ENCODE data around the gene BTBD18. TPM values are rescaled to one million over a fixed set of nuclear protein-coding genes. Genes with fewer than 3 reads are reported as not detected.

Gene BTBD18
- total RNA-seq: not detected in 2 replicates

DNA sequence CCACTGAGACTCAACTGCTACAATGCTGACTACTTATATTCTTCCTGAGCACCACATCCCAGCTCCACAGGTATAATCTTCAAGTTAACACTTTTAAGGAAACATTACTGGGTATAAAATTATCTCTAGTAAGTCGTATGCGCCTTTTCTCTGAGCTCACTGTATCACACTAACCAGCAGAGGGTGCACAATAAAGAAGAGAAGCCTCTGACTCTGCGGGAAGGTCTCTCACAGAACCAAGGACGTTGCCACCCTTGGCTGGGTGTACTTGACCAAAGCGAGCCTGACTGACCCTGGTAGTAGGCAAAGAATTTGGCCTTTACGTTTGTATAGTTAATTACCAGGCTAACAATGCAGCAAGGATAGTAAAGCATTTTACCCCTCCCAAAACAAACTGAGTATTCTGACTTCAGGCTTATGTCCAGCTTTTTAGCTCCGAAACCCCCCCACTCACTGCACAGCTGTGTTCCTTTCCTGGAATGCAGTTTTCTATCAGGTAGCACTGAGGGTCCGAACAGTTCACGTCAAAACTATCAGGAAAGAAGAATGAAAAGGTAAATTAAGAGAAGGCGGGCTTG, at the start of gene BTBD18:
TSS of gene BTBD18 (minus strand) at position 144 of the 578 bp plus-strand sequence. CDS start 631 bp downstream, outside the sequence.
- Mint-ChIP-seq H3K9me3 (no peaks in the 10 kb centered on the region), H3K4me1 (peaks cover 18% of the 10 kb centered on the region), H3K27me3 (no peaks in the 10 kb centered on the region), H3K27ac (no peak within 1 kb of the TSS), H3K4me3 (no peak within 1 kb of the TSS), H3K36me3 (ENCODE audit: low read depth) (peaks cover 15% of the 10 kb centered on the region)
- peak; percentile 66 for DNase-seq
- intact Hi-C loops (cut with micrococcal nuclease): loop anchor here (1.0 kb wide), 1 partner anchor 49 kb away; no protein-coding TSS in a partner anchor

GRCh38 chr11:57801183-57801485, 49.5 kb upstream of the BTBD18 start:
- H3K4me1 Mint-ChIP-seq: peaks cover 27% of the 10 kb centered on the region
- DNase-seq: no peak
- peaks cover 26% of the 10 kb centered on the region for H3K36me3 Mint-ChIP-seq (ENCODE audit: low read depth)
- H3K9me3 Mint-ChIP-seq: no peaks in the 10 kb centered on the region
- intact Hi-C loops (cut with micrococcal nuclease): loop anchor here (2.0 kb wide), 3 partner anchors 60 to 724 kb away; partner anchors contain the start of genes MED19, SELENOH and TMX2
- no peaks in the 10 kb centered on the region for H3K27me3 Mint-ChIP-seq
- no peak overlapping the region for H3K4me3 Mint-ChIP-seq
- H3K27ac Mint-ChIP-seq: no peak overlapping the region

- peak; percentile 80 for DNase-seq
- intact Hi-C loops (cut with micrococcal nuclease): loop anchor here (1.0 to 2.0 kb wide), 5 partner anchors 49 to 724 kb away; partner anchors contain the start of genes BTBD18, MED19, SELENOH and TMX2
- Mint-ChIP-seq H3K4me1 (peaks cover 28% of the 10 kb centered on the region), H3K36me3 (ENCODE audit: low read depth) (peaks cover 27% of the 10 kb centered on the region), H3K4me3 (peak overlapping the region; percentile 32), H3K9me3 (no peaks in the 10 kb centered on the region), H3K27ac (peak overlapping the region; percentile 23), H3K27me3 (no peaks in the 10 kb centered on the region)
Observed at GRCh38 chr11:57800444-57801182, 49.0 kb upstream of the BTBD18 start.

- H3K9me3 Mint-ChIP-seq: no peaks in the 10 kb centered on the region
- H3K4me1 Mint-ChIP-seq: peaks cover 35% of the 10 kb centered on the region
- H3K27me3 Mint-ChIP-seq: no peaks in the 10 kb centered on the region
- H3K4me3 Mint-ChIP-seq: no peak overlapping the region
- H3K36me3 Mint-ChIP-seq (ENCODE audit: low read depth): peaks cover 22% of the 10 kb centered on the region
- H3K27ac Mint-ChIP-seq: peak overlapping the region; percentile 47
- no peak for DNase-seq
- intact Hi-C loops (cut with micrococcal nuclease): no loop called here
Observed at GRCh38 chr11:57798905-57799559, 47.4 kb upstream of the BTBD18 start.

DNA sequence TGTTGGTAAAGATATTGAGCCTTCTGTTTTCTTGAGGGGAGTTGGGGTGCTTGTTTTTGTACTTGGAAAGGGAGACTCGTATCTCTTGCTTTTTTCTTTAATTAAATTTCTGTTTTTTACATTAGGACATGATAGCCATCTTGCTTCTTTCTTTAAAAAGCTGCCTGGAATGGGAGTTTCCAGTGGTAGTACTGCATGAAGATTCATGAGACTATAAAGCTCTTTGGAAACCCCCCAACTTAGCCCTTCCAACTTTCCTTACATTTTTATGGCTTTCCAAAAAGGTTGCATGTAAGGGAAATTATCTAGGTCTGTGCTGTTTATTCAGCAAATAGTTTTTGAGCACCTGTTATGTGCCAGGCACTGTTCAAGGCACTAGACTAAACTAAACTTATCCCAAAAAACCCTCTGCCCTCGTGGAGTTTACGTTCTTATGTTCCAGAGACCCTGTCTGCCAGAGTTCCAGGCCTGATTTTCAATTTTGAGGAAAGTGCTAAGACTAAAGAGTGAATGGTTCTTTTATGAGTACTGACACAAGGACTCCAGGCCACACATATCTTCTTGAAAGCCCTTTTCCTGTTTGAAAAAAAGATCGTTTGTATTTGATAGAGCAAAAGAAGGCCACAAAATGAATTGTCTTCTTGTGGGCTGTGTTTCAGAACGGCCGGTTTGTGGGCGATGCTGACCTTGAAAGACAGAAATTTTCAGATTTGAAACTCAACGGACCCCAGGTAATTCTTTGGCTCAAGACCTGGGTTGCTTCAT, 41.9 kb upstream of the BTBD18 start:
- intact Hi-C loops (cut with micrococcal nuclease): loop anchor here (2.0 kb wide), 5 partner anchors 81 to 785 kb away; partner anchors contain the start of genes MED19, TMX2, UBE2L6 and ZDHHC5
- Mint-ChIP-seq H3K27me3 (no peaks in the 10 kb centered on the region), H3K36me3 (ENCODE audit: low read depth) (peaks cover 21% of the 10 kb centered on the region), H3K4me3 (peak overlapping the region; percentile 79), H3K9me3 (no peaks in the 10 kb centered on the region), H3K27ac (peak overlapping the region; percentile 88), H3K4me1 (peaks cover 40% of the 10 kb centered on the region)
- no peak for DNase-seq

DNA sequence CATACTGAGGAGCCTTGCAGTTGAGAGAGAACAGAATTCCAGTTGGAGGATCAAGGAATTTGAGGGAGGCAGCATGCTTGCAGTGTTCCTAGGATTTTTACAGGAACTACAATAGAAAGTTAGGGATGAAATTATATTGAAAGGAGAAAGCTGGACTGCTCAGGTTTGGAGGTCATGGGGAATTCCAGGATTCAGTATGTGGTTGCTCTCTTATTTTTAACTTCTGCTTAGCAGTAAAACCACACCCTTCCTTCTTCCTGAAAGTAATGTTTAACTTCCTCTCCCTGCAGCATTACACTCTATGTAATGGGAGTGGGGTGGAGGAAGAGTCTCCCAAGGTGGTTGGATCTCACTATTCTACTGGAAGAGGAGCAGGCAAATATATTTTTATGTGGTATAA, 41.3 kb upstream of the BTBD18 start:
- Mint-ChIP-seq H3K36me3 (ENCODE audit: low read depth) (peaks cover 20% of the 10 kb centered on the region), H3K9me3 (no peaks in the 10 kb centered on the region), H3K4me3 (peak overlapping the region; percentile 79), H3K27ac (peak overlapping the region; percentile 88), H3K27me3 (no peaks in the 10 kb centered on the region), H3K4me1 (peaks cover 41% of the 10 kb centered on the region)
- intact Hi-C loops (cut with micrococcal nuclease): loop anchor here (1.0 to 2.0 kb wide), 6 partner anchors 52 to 786 kb away; partner anchors contain the start of genes MED19, SELENOH, TMX2 and UBE2L6
- peak; percentile 64 for DNase-seq

DNA sequence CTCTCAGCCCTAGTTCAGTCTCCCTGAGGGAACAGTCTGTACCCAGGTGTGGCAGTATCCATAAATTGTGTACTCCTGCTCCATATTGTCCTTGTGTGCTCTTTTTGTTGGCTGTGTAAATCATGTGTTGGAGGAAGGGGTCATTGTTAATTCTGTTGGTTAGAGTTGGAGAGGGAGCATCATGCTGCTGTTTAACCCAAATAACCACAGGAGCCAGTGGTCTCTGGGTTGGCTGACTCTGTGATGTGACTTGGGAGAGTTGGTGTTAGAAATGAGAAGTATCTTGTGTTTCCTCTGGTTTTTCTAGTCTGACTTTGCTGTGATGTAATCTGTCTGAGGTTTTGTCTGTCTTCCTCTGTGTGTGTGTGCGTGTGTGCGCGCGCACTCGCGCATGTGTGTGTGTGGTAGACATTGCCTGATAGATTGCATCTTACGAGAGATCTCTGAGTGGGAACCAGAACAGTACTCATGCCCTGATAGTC, 40.5 kb upstream of the BTBD18 start:
- Mint-ChIP-seq H3K27ac (peak overlapping the region; percentile 93), H3K4me1 (peaks cover 41% of the 10 kb centered on the region), H3K27me3 (no peaks in the 10 kb centered on the region), H3K36me3 (ENCODE audit: low read depth) (peaks cover 18% of the 10 kb centered on the region), H3K4me3 (peak overlapping the region; percentile 79), H3K9me3 (no peaks in the 10 kb centered on the region)
- DNase-seq: peak; percentile 95
- intact Hi-C loops (cut with micrococcal nuclease): loop anchor here (1.0 to 2.0 kb wide), 6 partner anchors 51 to 787 kb away; partner anchors contain the start of genes MED19, SELENOH, TMX2 and UBE2L6

DNA sequence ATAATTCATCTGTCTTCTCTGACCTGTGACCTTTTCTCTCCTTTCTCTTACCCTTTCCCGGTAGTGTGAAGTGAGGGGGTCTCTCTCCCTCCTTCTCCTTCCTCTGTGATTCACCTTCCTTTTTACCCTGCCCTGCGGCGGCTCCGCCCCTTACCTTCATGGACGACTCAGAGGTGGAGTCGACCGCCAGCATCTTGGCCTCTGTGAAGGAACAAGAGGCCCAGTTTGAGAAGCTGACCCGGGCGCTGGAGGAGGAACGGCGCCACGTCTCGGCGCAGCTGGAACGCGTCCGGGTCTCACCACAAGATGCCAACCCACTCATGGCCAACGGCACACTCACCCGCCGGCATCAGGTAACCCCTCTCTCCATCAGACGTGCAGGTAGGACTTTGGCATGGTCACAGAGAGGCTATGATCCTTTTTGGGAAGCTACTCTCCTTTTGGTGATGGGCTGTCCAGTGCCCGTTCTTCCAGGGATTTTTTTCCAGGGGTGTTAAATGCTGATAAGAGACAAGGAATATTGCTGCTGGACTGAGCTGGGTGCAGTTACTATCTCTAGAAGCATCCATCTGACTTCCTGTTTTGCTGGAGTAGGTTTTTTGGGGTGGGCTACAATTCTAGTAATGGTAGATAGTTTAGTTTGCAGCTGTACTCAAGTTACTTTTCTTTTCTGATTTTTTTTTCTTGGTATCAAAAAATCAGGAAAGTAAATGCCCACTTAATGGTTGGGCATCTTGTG, 39.9 kb upstream of the BTBD18 start:
- peaks cover 15% of the 10 kb centered on the region for H3K36me3 Mint-ChIP-seq (ENCODE audit: low read depth)
- intact Hi-C loops (cut with micrococcal nuclease): loop anchor here (1.0 to 2.0 kb wide), 6 partner anchors 50 to 787 kb away; partner anchors contain the start of genes MED19, SELENOH, TMX2 and UBE2L6
- H3K27me3 Mint-ChIP-seq: no peaks in the 10 kb centered on the region
- no peak for DNase-seq
- peaks cover 41% of the 10 kb centered on the region for H3K4me1 Mint-ChIP-seq
- H3K4me3 Mint-ChIP-seq: peak overlapping the region; percentile 79
- no peaks in the 10 kb centered on the region for H3K9me3 Mint-ChIP-seq
- H3K27ac Mint-ChIP-seq: peak overlapping the region; percentile 93

- no peaks in the 10 kb centered on the region for H3K27me3 Mint-ChIP-seq
- no peaks in the 10 kb centered on the region for H3K9me3 Mint-ChIP-seq
- H3K36me3 Mint-ChIP-seq (ENCODE audit: low read depth): peaks cover 5% of the 10 kb centered on the region
- DNase-seq: no peak
- H3K4me1 Mint-ChIP-seq: peaks cover 34% of the 10 kb centered on the region
- no peak overlapping the region for H3K4me3 Mint-ChIP-seq
- intact Hi-C loops (cut with micrococcal nuclease): no loop called here
- H3K27ac Mint-ChIP-seq: no peak overlapping the region
Observed at GRCh38 chr11:57788703-57789088, 37.1 kb upstream of the BTBD18 start.

DNA sequence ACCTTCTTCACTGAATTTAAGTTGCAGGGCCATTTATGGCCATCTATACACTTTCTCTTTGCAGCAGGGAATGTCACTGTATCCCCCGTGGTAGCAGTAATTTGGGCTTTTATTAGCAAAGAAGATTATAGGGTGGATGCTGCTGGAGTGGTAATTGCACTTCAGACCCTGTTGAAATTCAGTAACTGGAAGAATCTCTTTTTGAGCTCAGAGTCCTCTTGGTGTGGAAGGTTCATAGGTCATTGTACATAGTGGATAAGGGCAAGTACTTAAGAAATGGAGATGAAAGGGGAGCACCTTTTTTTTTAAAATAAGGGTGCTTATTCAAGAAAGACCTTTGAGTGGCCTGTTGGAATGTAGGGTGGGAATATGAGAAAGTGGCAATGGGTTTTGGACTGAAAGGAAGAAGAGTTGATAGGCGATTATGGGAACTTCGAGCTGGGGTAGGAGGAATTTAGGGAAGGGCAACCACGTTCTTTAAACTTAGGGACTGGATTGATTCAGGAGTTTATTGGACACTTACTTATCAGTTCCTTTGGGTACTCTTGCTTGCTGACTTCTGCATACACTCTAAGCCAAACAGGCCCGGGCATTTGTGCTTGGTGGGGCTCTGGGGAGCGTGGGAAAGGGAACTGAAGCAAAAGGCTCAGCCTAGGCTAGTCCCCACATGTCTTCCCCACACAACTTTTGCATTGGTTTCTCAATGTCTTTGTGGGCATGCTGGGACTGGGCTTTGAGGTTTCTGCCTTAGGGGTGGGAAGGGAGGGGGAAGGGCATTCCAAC, 36.5 kb upstream of the BTBD18 start:
- Mint-ChIP-seq H3K27me3 (no peaks in the 10 kb centered on the region), H3K4me3 (no peak overlapping the region), H3K4me1 (peaks cover 28% of the 10 kb centered on the region), H3K9me3 (no peaks in the 10 kb centered on the region), H3K27ac (no peak overlapping the region), H3K36me3 (ENCODE audit: low read depth) (peaks cover 5% of the 10 kb centered on the region)
- intact Hi-C loops (cut with micrococcal nuclease): no loop called here
- no peak for DNase-seq

DNA sequence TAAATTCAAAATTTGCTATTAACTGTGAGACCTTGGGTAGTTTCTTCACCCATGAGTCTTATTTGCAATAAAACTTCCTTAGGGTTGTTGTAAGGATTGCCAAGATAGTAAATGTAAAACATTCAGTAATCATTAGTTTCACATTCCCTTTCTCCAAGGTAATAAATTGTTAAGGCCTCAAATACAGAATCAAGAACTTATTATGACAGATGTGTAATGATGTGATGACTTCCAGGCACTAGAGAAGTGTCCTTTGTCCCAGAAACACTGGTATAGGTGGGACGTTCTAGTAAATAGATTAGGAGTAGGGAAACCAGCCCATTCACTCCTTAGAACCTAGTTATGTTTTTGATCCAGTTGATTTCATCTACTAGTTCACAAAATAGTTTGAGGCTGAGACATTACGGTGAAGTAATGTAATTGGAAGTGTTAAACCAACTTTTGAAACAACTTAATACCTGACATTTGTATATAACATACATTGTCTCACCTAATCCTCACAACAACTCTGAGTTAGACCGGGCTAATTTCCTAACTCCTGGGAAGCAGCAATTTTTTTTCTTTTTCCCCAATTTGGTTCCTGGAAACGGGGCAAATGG, 35.5 kb upstream of the BTBD18 start:
- H3K4me1 Mint-ChIP-seq: peaks cover 19% of the 10 kb centered on the region
- no peaks in the 10 kb centered on the region for H3K27me3 Mint-ChIP-seq

GRCh38 chr11:57786436-57786835, 34.8 kb upstream of the BTBD18 start:
- no peaks in the 10 kb centered on the region for H3K9me3 Mint-ChIP-seq
- peaks cover 16% of the 10 kb centered on the region for H3K4me1 Mint-ChIP-seq
- H3K4me3 Mint-ChIP-seq: no peak overlapping the region
- no peak overlapping the region for H3K27ac Mint-ChIP-seq
- peaks cover 2% of the 10 kb centered on the region for H3K36me3 Mint-ChIP-seq (ENCODE audit: low read depth)
- DNase-seq: no peak
- intact Hi-C loops (cut with micrococcal nuclease): no loop called here
- H3K27me3 Mint-ChIP-seq: no peaks in the 10 kb centered on the region

More for the DNA sequence above, 35.5 kb upstream of the BTBD18 start:
- Mint-ChIP-seq H3K4me3 (no peak overlapping the region), H3K36me3 (ENCODE audit: low read depth) (peaks cover 2% of the 10 kb centered on the region), H3K9me3 (no peaks in the 10 kb centered on the region), H3K27ac (no peak overlapping the region)
- intact Hi-C loops (cut with micrococcal nuclease): no loop called here
- DNase-seq: no peak

Data from activated CD4-positive, alpha-beta T cell treated with anti-CD3 and anti-CD28 coated beads, Interleukin-2, amount 10 ng/mL, durations not matched to agents 24 days and 14 days (primary cell).